Measurements from ENCODE around the gene MITF. TPM values are rescaled to one million over a fixed set of nuclear protein-coding genes. Genes with fewer than 3 reads are reported as not detected.

MITF gene
- total RNA-seq, 1 donor from 2014 or later, result 8.7 TPM

- Mint-ChIP-seq H3K4me1 (ENCODE audit: unreplicated experiment) (peaks cover 8% of the 10 kb centered on the region), H3K36me3 (no peaks in the 10 kb centered on the region), H3K27me3 (no peaks in the 10 kb centered on the region), H3K9me3 (no peaks in the 10 kb centered on the region), H3K27ac (no peak overlapping the region), H3K4me3 (no peak overlapping the region)
- no peak for TF ChIP-seq CTCF (conservative IDR thresholded peaks at IDR 0.05)
- DNase-seq (ENCODE audit: extremely low spot score, unreplicated experiment), result no peak
Observed at GRCh38 chr3:69806735-69807438, 67.6 kb downstream of the MITF start.

GRCh38 chr3:69807674-69808073 is 68.4 kb downstream of the MITF start:
- H3K4me3 Mint-ChIP-seq, result no peak overlapping the region
- H3K36me3 Mint-ChIP-seq, result no peaks in the 10 kb centered on the region
- H3K27me3 Mint-ChIP-seq, result no peaks in the 10 kb centered on the region
- no peak for DNase-seq (ENCODE audit: extremely low spot score, unreplicated experiment)
- H3K4me1 Mint-ChIP-seq (ENCODE audit: unreplicated experiment), result peaks cover 8% of the 10 kb centered on the region
- no peak overlapping the region for H3K27ac Mint-ChIP-seq
- TF ChIP-seq CTCF (conservative IDR thresholded peaks at IDR 0.05), result no peak
- no peaks in the 10 kb centered on the region for H3K9me3 Mint-ChIP-seq

GRCh38 chr3:69809076-69809835 is 70.0 kb downstream of the MITF start:
- DNase-seq (ENCODE audit: extremely low spot score, unreplicated experiment), result no peak
- H3K4me1 Mint-ChIP-seq (ENCODE audit: unreplicated experiment), result peaks cover 8% of the 10 kb centered on the region
- no peaks in the 10 kb centered on the region for H3K9me3 Mint-ChIP-seq
- TF ChIP-seq CTCF (conservative IDR thresholded peaks at IDR 0.05), result no peak
- no peaks in the 10 kb centered on the region for H3K36me3 Mint-ChIP-seq
- no peaks in the 10 kb centered on the region for H3K27me3 Mint-ChIP-seq
- no peak overlapping the region for H3K27ac Mint-ChIP-seq
- no peak overlapping the region for H3K4me3 Mint-ChIP-seq

GRCh38 chr3:69811452-69812401 is 72.5 kb downstream of the MITF start:
- Mint-ChIP-seq H3K36me3 (no peaks in the 10 kb centered on the region), H3K27ac (no peak overlapping the region), H3K9me3 (no peaks in the 10 kb centered on the region), H3K27me3 (no peaks in the 10 kb centered on the region), H3K4me1 (ENCODE audit: unreplicated experiment) (peaks cover 11% of the 10 kb centered on the region), H3K4me3 (no peak overlapping the region)
- no peak for DNase-seq (ENCODE audit: extremely low spot score, unreplicated experiment)
- no peak for TF ChIP-seq CTCF (conservative IDR thresholded peaks at IDR 0.05)

- Mint-ChIP-seq H3K27me3 (no peaks in the 10 kb centered on the region), H3K9me3 (no peaks in the 10 kb centered on the region), H3K27ac (no peak overlapping the region), H3K4me1 (ENCODE audit: unreplicated experiment) (peaks cover 7% of the 10 kb centered on the region), H3K4me3 (no peak overlapping the region), H3K36me3 (no peaks in the 10 kb centered on the region)
- TF ChIP-seq CTCF (conservative IDR thresholded peaks at IDR 0.05), result no peak
- no peak for DNase-seq (ENCODE audit: extremely low spot score, unreplicated experiment)
Observed at GRCh38 chr3:69815970-69816369, 76.7 kb downstream of the MITF start.
